K562 (cell line): ENCODE results near the gene MEF2B. TPM values are rescaled to one million over a fixed set of nuclear protein-coding genes. Genes with fewer than 3 reads are reported as not detected.

Source experiments
- CAMTA2 ChIP-seq: fragments of 250-450 bp; sonication (Bioruptor Pico); conservative IDR thresholded peaks from 2 replicates; pipeline ENCODE4 v1.5.1; 2022
- E2F8 ChIP-seq: fragments of 450-650 bp; IDR thresholded peaks from 2 replicates; pipeline ENCODE4 v1.7.1; 2018; ENCODE audit warnings: mild to moderate bottlenecking, low read depth; ENCODE audit not compliant: partially characterized antibody
- HDAC1 ChIP-seq, 2 experiments: fragments of 450-650 bp; IDR thresholded peaks; 2 replicates each; pipeline ENCODE4 v1.6.1; 2016 to 2017; ENCODE audit warnings: inconsistent platforms in 1 of 2, mild to moderate bottlenecking in 1 of 2, moderate library complexity in 1 of 2
- JUN ChIP-seq, 2 experiments: sonication (generic) in 1 of 2; formaldehyde crosslinking in 1 of 2; IDR thresholded peaks; 2 replicates each; pipeline versions ENCODE4 v1.6.1 to v1.8.0; 2012 to 2022; ENCODE audit warnings: borderline replicate concordance in 2 of 2, mild to moderate bottlenecking in 2 of 2, improper control_type of control experiment in 1 of 2, low read depth in 1 of 2, low read length in 1 of 2, missing genetic modification reagents in 1 of 2
- MTA1 ChIP-seq: fragments of 450-650 bp; IDR thresholded peaks from 2 replicates; pipeline ENCODE4 v1.6.1; 2017; ENCODE audit warnings: borderline replicate concordance
- PKNOX1 ChIP-seq: fragments of 450-650 bp; IDR thresholded peaks from 2 replicates; pipeline ENCODE4 v1.6.1; 2016
- POLR3A ChIP-seq: IDR thresholded peaks from 2 replicates; pipeline ENCODE4 v1.6.1; 2011; ENCODE audit warnings: borderline replicate concordance, mild to moderate bottlenecking, moderate library complexity; ENCODE audit not compliant: insufficient read length, insufficient read depth; ENCODE audit errors: extremely low read depth
- ZBTB7A ChIP-seq: IDR thresholded peaks from 2 replicates; pipeline ENCODE4 v1.6.1; 2011; ENCODE audit warnings: low read depth, mild to moderate bottlenecking, low read length, moderate library complexity, borderline replicate concordance; ENCODE audit not compliant: control insufficient read depth
- polyA plus RNA-seq, 8 experiments: library from polyadenylated mRNA; depleted of rRNA in 4 of 8; stranded (reverse) in 5 of 8; unstranded in 3 of 8; fragments of >200 nt; fragmentation: Nextera tagmentation in 2 of 8; fragmentation: Illumina TruSeq in 1 of 8; extraction: Ambion mirVana in 2 of 8; extraction: Trizol in 1 of 8; gene quantifications; 2 replicates each; pipeline versions ENCODE4 v1.2.1 to v1.2.3, GENCODE V29; 2011 to 2014; ENCODE audit warnings: inconsistent platforms in 1 of 8, missing spikeins in 1 of 8
- total RNA-seq, 7 experiments: library from RNA; depleted of rRNA in 6 of 7; stranded (reverse); fragments of >200 nt in 6 of 7; fragmentation: Illumina TruSeq in 2 of 7; extraction: Trizol in 2 of 7; gene quantifications; 2 replicates each; pipeline versions ENCODE4 v1.2.1 to v1.2.3, GENCODE V29; 2011 to 2021; ENCODE audit warnings: low replicate concordance in 1 of 7
- TF ChIP-seq, protein P1 (sequence below), 2 experiments: IDR thresholded peaks in 1 of 2; conservative IDR thresholded peaks in 1 of 2; 2 replicates each; pipeline ENCODE4 v1.6.1; 2016; ENCODE audit warnings: low read depth in 2 of 2, mild to moderate bottlenecking in 1 of 2, missing compliant biosample characterization in 1 of 2, missing genetic modification characterization in 1 of 2, moderate library complexity in 1 of 2
- TF ChIP-seq, protein P2 (sequence below): fragments of 450-650 bp; formaldehyde crosslinking; IDR thresholded peaks from 2 replicates; pipeline ENCODE4 v1.4.0; 2020; ENCODE audit warnings: mild to moderate bottlenecking, moderate library complexity
- TF ChIP-seq, protein P3 (sequence below): fragments of 250-450 bp; sonication (Bioruptor Pico); IDR thresholded peaks from 2 replicates; pipeline ENCODE4 v1.4.0; 2020; ENCODE audit warnings: mild to moderate bottlenecking, moderate library complexity

Gene MEF2B
- total and polyA plus RNA-seq, 9 of the 15 experiments (the other 6 are each of a cell fraction or from before 2014, with no cell fraction given) = 0.14 to 1.9 (median 0.71) TPM; not detected in 3

DNA sequence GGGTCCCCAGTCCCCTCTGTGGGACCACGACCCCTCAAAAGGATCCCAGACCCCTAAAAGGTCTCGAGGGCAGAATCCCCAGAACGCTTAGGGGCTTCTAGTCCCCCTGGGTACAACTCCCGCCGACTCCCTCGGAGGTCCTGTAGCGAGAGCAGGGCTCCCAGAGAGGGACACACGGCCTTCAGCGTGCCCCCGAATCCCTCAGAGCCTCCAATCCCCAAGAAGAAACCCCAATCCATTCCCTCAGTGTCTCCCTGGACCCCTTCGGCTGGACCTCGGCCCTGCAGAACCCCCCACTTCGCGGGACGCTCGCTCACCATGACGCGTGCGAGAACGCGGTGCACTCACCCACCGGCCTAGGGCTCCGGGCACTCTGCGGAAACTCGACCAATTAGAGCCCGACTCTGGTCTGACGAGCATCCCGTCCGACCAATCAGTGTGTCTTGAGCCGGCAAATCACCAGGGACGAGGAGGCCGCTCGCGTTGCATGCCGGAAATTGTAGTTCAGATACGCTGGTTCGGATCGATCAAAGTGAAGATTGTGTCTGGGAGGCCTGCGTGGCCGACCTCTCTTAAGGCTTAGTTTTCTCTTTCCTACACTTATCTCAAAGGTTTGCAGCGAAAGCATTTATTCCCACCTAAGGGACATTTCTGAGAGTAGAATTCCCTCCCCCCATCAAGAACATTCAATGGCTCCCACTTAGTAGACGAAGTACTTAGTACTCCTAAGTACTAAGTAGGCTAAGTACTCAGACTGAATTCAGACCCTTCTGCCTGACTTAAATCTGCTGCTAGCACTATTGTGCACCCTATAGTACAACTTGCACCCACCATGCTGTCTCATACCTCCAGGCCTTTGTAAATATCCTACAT lies 31.7 kb downstream of the MEF2B start, which contains the start of gene TMEM161A (continued):
- TF ChIP-seq, protein P1, sequence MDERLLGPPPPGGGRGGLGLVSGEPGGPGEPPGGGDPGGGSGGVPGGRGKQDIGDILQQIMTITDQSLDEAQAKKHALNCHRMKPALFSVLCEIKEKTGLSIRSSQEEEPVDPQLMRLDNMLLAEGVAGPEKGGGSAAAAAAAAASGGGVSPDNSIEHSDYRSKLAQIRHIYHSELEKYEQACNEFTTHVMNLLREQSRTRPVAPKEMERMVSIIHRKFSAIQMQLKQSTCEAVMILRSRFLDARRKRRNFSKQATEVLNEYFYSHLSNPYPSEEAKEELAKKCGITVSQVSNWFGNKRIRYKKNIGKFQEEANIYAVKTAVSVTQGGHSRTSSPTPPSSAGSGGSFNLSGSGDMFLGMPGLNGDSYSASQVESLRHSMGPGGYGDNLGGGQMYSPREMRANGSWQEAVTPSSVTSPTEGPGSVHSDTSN (CRISPR knock-in tag; IDR thresholded peaks at IDR 0.05; ENCODE audit: low read depth) = peak; percentile 84
- TF ChIP-seq, protein P1 (tag; conservative IDR thresholded peaks at IDR 0.05; ENCODE audit: low read depth) = peak; percentile 98
- TF ChIP-seq PKNOX1 (peak; percentile 99), HDAC1 (IDR thresholded peaks at IDR 0.05) (peak in 1 of 2 experiments; percentile 24; a peak in 1 of 4 replicates), E2F8 (no peak), POLR3A (no peak), ZBTB7A (peak; percentile 78; the same call in 1 of the 2 replicates), JUN (IDR thresholded peaks at IDR 0.05; ENCODE audit: borderline replicate concordance, low read depth, low read length) (peak; percentile 53; the same call in 1 of the 2 replicates), JUN (CRISPR knock-in tag; IDR thresholded peaks at IDR 0.05; ENCODE audit: borderline replicate concordance) (0 out of 2 replicates have a peak, but pooled peaks have one; percentile 68), MTA1 (no peak), CAMTA2 (no peak)
- TF ChIP-seq, protein P2, sequence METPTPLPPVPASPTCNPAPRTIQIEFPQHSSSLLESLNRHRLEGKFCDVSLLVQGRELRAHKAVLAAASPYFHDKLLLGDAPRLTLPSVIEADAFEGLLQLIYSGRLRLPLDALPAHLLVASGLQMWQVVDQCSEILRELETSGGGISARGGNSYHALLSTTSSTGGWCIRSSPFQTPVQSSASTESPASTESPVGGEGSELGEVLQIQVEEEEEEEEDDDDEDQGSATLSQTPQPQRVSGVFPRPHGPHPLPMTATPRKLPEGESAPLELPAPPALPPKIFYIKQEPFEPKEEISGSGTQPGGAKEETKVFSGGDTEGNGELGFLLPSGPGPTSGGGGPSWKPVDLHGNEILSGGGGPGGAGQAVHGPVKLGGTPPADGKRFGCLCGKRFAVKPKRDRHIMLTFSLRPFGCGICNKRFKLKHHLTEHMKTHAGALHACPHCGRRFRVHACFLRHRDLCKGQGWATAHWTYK = no peak
- TF ChIP-seq, protein P3, sequence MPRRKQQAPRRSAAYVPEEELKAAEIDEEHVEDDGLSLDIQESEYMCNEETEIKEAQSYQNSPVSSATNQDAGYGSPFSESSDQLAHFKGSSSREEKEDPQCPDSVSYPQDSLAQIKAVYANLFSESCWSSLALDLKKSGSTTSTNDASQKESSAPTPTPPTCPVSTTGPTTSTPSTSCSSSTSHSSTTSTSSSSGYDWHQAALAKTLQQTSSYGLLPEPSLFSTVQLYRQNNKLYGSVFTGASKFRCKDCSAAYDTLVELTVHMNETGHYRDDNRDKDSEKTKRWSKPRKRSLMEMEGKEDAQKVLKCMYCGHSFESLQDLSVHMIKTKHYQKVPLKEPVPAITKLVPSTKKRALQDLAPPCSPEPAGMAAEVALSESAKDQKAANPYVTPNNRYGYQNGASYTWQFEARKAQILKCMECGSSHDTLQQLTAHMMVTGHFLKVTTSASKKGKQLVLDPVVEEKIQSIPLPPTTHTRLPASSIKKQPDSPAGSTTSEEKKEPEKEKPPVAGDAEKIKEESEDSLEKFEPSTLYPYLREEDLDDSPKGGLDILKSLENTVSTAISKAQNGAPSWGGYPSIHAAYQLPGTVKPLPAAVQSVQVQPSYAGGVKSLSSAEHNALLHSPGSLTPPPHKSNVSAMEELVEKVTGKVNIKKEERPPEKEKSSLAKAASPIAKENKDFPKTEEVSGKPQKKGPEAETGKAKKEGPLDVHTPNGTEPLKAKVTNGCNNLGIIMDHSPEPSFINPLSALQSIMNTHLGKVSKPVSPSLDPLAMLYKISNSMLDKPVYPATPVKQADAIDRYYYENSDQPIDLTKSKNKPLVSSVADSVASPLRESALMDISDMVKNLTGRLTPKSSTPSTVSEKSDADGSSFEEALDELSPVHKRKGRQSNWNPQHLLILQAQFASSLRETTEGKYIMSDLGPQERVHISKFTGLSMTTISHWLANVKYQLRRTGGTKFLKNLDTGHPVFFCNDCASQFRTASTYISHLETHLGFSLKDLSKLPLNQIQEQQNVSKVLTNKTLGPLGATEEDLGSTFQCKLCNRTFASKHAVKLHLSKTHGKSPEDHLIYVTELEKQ (CRISPR knock-in tag) = no peak
